Mucosa of stomach (tissue), 1 donor: ENCODE data around the gene RBM20.
"Not testable (repeated sequence)": the region's sequence is repeated elsewhere in the genome, so short reads cannot be mapped to it uniquely, and the experiment has no call there.

Experiments
- H3K27me3 ChIP-seq: one replicate; pipeline ENCODE4 v1.7.0; 2013; ENCODE audit warnings: mild to moderate bottlenecking, low read length; ENCODE audit not compliant: control insufficient read depth, insufficient read depth
- H3K36me3 ChIP-seq: one replicate; pipeline ENCODE4 v1.7.0; 2013; ENCODE audit warnings: low read length; ENCODE audit not compliant: control insufficient read depth, insufficient read depth
- H3K4me1 ChIP-seq: one replicate; pipeline ENCODE4 v1.7.0; 2013; ENCODE audit warnings: mild to moderate bottlenecking, low read length; ENCODE audit not compliant: control insufficient read depth, insufficient read depth
- H3K4me3 ChIP-seq: one replicate; pipeline ENCODE4 v1.7.0; 2013; ENCODE audit warnings: low read length
- H3K9ac ChIP-seq: one replicate; pipeline ENCODE4 v1.7.0; 2013; ENCODE audit warnings: mild to moderate bottlenecking, low read length, moderate library complexity
- H3K9me3 ChIP-seq: one replicate; pipeline ENCODE4 v1.7.0; 2013; ENCODE audit warnings: mild to moderate bottlenecking, low read length, moderate library complexity; ENCODE audit not compliant: control insufficient read depth
- donor health status: Pancreatic carcinoma.

RBM20 gene

GRCh38 chr10:110724116-110724921, 80.2 kb downstream of the RBM20 start:
- H3K36me3 ChIP-seq: no peaks in the 10 kb centered on the region
- no peaks in the 10 kb centered on the region for H3K4me1 ChIP-seq
- no peaks in the 10 kb centered on the region for H3K9me3 ChIP-seq
- no peak overlapping the region for H3K4me3 ChIP-seq
- no peak overlapping the region for H3K9ac ChIP-seq
- no peaks in the 10 kb centered on the region for H3K27me3 ChIP-seq

- H3K27me3 ChIP-seq: no peaks in the 10 kb centered on the region
- H3K9ac ChIP-seq: no peak overlapping the region
- no peak overlapping the region for H3K4me3 ChIP-seq
- H3K36me3 ChIP-seq: no peaks in the 10 kb centered on the region
- H3K9me3 ChIP-seq: no peaks in the 10 kb centered on the region
- H3K4me1 ChIP-seq: no peaks in the 10 kb centered on the region
Measured at GRCh38 chr10:110724937-110725336, 80.8 kb downstream of the RBM20 start.

DNA sequence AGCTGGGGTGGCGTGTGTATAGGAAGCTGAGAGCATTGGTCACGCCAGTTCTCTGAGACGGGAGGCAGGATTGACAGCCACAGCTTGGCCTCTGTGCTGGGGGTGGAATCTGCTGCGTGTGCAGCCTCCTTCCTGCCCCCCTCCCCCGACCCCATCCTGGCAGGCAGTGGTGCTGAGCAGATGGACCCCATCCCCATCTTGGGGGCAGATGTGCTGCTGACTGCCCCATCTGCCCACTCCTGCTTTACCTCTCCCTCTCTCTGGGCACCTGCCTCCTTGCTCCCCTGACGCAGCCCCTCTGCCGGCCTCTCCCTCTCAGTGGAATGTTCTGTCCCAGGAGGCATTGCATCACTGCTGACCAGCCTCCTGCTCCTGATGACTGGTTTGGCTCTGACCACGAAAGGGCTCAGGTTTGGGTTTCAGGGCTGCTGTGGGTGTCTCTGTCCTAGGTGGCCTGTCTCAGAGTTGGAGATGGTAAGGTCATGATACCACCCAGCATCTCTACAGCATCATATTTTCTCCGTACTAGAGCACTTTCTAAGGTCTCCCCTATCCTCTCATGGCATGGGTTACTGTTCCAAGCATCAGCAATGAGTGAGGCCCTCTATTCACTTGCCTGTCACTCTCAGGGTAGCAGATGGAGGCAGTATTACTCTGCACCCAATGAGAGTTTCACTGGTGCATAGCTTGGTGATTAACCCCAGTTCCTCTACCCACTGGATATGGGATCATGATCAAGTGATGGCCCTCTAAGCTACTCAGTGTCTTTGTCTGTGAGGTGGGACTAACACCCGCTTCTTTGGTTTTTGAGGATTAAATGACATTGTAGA, 81.9 kb downstream of the RBM20 start:
- no peaks in the 10 kb centered on the region for H3K9me3 ChIP-seq
- no peak overlapping the region for H3K4me3 ChIP-seq
- no peaks in the 10 kb centered on the region for H3K36me3 ChIP-seq
- no peak overlapping the region for H3K9ac ChIP-seq
- H3K27me3 ChIP-seq: no peaks in the 10 kb centered on the region
- no peaks in the 10 kb centered on the region for H3K4me1 ChIP-seq

GRCh38 chr10:110727785-110728184, 83.6 kb downstream of the RBM20 start:
- not testable (repeated sequence) for H3K27me3 ChIP-seq, H3K4me1 ChIP-seq, H3K4me3 ChIP-seq, H3K9ac ChIP-seq, H3K36me3 ChIP-seq, H3K9me3 ChIP-seq

- Histone ChIP-seq H3K4me3 (no peak overlapping the region), H3K4me1 (no peaks in the 10 kb centered on the region), H3K9me3 (no peaks in the 10 kb centered on the region), H3K9ac (no peak overlapping the region), H3K36me3 (no peaks in the 10 kb centered on the region), H3K27me3 (peaks cover 5% of the 10 kb centered on the region)
Measured at GRCh38 chr10:110730345-110731050, 86.4 kb downstream of the RBM20 start.

- Histone ChIP-seq H3K27me3 (peaks cover 6% of the 10 kb centered on the region), H3K9ac (no peak overlapping the region), H3K9me3 (no peaks in the 10 kb centered on the region), H3K36me3 (no peaks in the 10 kb centered on the region), H3K4me3 (no peak overlapping the region), H3K4me1 (no peaks in the 10 kb centered on the region)
Measured at GRCh38 chr10:110733218-110733952, 89.2 kb downstream of the RBM20 start.

GRCh38 chr10:110735620-110736027, 91.5 kb downstream of the RBM20 start:
- Histone ChIP-seq H3K27me3 (peaks cover 6% of the 10 kb centered on the region), H3K4me3 (no peak overlapping the region), H3K36me3 (no peaks in the 10 kb centered on the region), H3K4me1 (no peaks in the 10 kb centered on the region), H3K9ac (no peak overlapping the region), H3K9me3 (no peaks in the 10 kb centered on the region)

DNA sequence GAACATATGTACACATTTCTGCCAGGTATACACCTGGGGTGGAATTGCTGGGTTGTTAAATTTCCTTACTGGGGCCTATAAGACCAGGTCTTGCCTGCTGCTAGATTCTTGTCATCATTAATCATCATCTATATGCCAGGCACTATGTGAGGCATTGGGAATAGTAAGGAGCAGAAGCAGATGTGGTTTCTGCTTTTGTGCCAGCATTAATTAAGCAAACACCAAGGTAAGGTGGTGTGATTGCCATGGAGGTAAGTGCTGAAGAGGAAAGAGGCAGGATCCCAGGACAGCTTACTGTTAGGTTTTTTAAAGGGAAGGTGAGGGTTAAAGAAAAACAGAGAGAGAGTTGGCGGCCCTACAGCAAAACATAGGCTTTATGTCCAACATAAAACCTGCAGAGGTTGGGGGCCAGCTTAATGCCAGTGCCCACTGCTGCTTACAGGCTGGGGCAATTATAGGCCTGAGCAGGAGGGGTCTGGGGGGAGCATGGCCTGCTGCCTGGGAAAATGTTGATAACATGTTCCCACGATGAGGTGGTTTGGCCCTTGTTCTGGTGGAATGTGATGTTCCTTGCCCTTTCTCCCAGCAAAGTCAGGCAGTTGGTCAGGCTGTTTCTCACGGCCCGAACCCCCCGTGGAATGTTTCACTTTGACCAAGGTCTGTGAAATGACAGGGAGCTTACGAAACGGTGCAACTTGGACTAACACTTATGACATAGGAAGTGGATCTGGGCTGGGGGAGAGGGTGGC, 93.9 kb downstream of the RBM20 start:
- Histone ChIP-seq H3K9ac (no peak overlapping the region), H3K36me3 (no peaks in the 10 kb centered on the region), H3K27me3 (peaks cover 6% of the 10 kb centered on the region), H3K9me3 (no peaks in the 10 kb centered on the region), H3K4me3 (no peak overlapping the region), H3K4me1 (no peaks in the 10 kb centered on the region)

DNA sequence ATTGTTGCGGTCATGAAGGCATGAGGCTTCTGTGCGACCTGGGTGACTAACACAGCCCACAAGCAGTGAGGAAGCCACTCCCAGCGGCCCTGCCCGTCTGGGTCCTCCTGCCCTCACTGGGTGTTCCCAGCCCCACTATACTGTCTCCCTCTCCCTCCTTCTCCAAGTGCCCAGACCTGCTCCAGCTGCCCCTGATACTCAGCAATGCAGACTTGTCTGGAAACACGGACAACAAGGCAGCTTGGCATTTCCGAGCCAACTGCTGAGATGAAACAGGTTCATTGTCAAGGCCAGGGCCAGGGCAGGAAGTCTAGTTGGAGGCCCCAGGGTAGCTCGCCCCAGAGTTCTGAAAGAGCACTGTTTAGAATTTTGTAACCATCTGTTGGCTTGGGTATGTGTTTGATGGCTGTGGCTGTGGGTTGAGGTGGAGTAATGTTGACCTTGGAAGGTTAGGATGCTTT, 95.7 kb downstream of the RBM20 start:
- no peak overlapping the region for H3K4me3 ChIP-seq
- H3K36me3 ChIP-seq: no peaks in the 10 kb centered on the region
- H3K9me3 ChIP-seq: no peaks in the 10 kb centered on the region

GRCh38 chr10:110742801-110743200, 98.7 kb downstream of the RBM20 start:
- Histone ChIP-seq H3K9me3 (no peaks in the 10 kb centered on the region), H3K36me3 (no peaks in the 10 kb centered on the region), H3K9ac (no peak overlapping the region), H3K4me3 (no peak overlapping the region), H3K27me3 (no peaks in the 10 kb centered on the region), H3K4me1 (no peaks in the 10 kb centered on the region)

More for the DNA sequence above, 95.7 kb downstream of the RBM20 start:
- Histone ChIP-seq H3K27me3 (peaks cover 5% of the 10 kb centered on the region), H3K4me1 (no peaks in the 10 kb centered on the region), H3K9ac (no peak overlapping the region)

GRCh38 chr10:110744782-110745181, 100.6 kb downstream of the RBM20 start:
- Histone ChIP-seq H3K9me3 (no peaks in the 10 kb centered on the region), H3K36me3 (no peaks in the 10 kb centered on the region), H3K9ac (no peak overlapping the region), H3K27me3 (no peaks in the 10 kb centered on the region), H3K4me1 (no peaks in the 10 kb centered on the region), H3K4me3 (no peak overlapping the region)
